Measurements from ENCODE around the gene ANGPTL2. TPM values are rescaled to one million over a fixed set of nuclear protein-coding genes. Genes with fewer than 3 reads are reported as not detected.

ANGPTL2 gene
- total RNA-seq, 2 experiments from 2014 or later: not detected

DNA sequence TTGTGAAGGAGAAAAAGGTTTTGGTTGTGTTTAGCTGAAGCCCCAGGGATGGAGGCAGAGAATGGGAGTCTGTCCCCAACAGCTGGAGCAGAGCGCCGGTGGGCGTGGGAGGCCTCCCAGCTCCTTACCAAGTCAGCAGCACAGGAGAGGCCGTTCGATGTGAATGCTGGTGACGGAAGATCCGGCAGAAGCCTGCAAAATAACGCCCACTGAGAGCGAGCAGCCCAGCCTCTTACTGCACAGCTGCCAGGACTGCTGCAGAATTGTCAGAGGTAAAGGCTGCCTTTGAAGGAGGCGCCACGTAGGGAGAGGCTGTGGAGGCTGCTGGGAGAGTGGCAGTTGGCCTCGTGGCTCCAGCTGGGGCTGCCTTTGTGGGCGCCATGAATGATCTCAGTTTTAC, 26.2 kb downstream of the ANGPTL2 start:
- no peaks in the 10 kb centered on the region for H3K9me2 ChIP-seq (ENCODE audit: insufficient read depth, low read length)
- no peak overlapping the region for H3K27ac ChIP-seq (ENCODE audit: low read depth, low read length, poor library complexity, severe bottlenecking)
- ChIA-PET CTCF (ENCODE audit: unreplicated experiment) (no interaction called here), POLR2A (no interaction called here)
- no peaks in the 10 kb centered on the region for H3K4me1 ChIP-seq (ENCODE audit: insufficient read depth, low read length, poor library complexity, severe bottlenecking)
- H3K9me3 ChIP-seq (ENCODE audit: low read length): no peaks in the 10 kb centered on the region
- intact Hi-C loops (cut with micrococcal nuclease; ENCODE audit: unreplicated experiment): loop anchor here (10.0 kb wide), 1 partner anchor 99 kb away; no protein-coding TSS in a partner anchor
- BruUV-seq (replicated peaks): no TSS peak
- no peak for TF ChIP-seq EZH2phosphoT487 (IDR thresholded peaks at IDR 0.05; ENCODE audit: borderline replicate concordance, low read depth, low read length)
- TF ChIP-seq, protein P1, sequence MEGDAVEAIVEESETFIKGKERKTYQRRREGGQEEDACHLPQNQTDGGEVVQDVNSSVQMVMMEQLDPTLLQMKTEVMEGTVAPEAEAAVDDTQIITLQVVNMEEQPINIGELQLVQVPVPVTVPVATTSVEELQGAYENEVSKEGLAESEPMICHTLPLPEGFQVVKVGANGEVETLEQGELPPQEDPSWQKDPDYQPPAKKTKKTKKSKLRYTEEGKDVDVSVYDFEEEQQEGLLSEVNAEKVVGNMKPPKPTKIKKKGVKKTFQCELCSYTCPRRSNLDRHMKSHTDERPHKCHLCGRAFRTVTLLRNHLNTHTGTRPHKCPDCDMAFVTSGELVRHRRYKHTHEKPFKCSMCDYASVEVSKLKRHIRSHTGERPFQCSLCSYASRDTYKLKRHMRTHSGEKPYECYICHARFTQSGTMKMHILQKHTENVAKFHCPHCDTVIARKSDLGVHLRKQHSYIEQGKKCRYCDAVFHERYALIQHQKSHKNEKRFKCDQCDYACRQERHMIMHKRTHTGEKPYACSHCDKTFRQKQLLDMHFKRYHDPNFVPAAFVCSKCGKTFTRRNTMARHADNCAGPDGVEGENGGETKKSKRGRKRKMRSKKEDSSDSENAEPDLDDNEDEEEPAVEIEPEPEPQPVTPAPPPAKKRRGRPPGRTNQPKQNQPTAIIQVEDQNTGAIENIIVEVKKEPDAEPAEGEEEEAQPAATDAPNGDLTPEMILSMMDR (conservative IDR thresholded peaks at IDR 0.05; ENCODE audit: low read length): no peak
- no peak overlapping the region for H2AFZ ChIP-seq (ENCODE audit: low read length)
- H3K4me3 ChIP-seq (ENCODE audit: low read depth, low read length, poor library complexity, severe bottlenecking): no peak overlapping the region
- no peaks in the 10 kb centered on the region for H4K20me1 ChIP-seq (ENCODE audit: insufficient read depth, low read length)
- H3K36me3 ChIP-seq (ENCODE audit: insufficient read depth, low read length): no peaks in the 10 kb centered on the region
- no peaks in the 10 kb centered on the region for H3K79me2 ChIP-seq (ENCODE audit: insufficient read depth, low read depth, low read length)
- DNase-seq (ENCODE audit: low spot score): no peak
- no peak overlapping the region for H3K4me2 ChIP-seq (ENCODE audit: low read length)

DNA sequence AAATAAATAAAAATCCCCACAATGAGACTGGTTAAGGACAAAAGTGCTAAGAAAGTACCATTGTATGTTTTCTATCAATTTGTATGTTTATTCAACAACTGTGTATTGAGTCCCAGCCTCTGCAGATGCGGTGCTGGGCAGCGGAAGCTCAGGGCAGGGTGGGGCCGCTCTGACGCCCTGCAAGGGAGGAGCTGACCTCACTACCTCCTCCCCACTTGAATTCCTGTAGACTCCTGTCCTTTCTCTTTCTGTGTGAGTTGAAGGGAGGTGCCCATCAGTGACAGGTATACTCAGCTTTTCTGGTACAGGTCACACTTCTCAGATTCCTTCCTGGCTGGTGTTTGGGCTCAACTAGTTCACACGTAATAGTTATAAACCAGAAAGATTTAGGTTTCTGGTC, 27.0 kb downstream of the ANGPTL2 start:
- CTCF ChIA-PET (ENCODE audit: unreplicated experiment): no interaction called here
- intact Hi-C loops (cut with micrococcal nuclease; ENCODE audit: unreplicated experiment): loop anchor here (10.0 kb wide), 1 partner anchor 99 kb away; no protein-coding TSS in a partner anchor
- no peaks in the 10 kb centered on the region for H3K9me2 ChIP-seq (ENCODE audit: insufficient read depth, low read length)

More for the DNA sequence above, 27.0 kb downstream of the ANGPTL2 start:
- H3K4me2 ChIP-seq (ENCODE audit: low read length): no peak overlapping the region
- no peak overlapping the region for H2AFZ ChIP-seq (ENCODE audit: low read length)
- H3K27ac ChIP-seq (ENCODE audit: low read depth, low read length, poor library complexity, severe bottlenecking): no peak overlapping the region
- no peaks in the 10 kb centered on the region for H3K9me3 ChIP-seq (ENCODE audit: low read length)
- DNase-seq (ENCODE audit: low spot score): no peak
- POLR2A ChIA-PET: no interaction called here
- H3K4me3 ChIP-seq (ENCODE audit: low read depth, low read length, poor library complexity, severe bottlenecking): no peak overlapping the region
- H3K79me2 ChIP-seq (ENCODE audit: insufficient read depth, low read depth, low read length): no peaks in the 10 kb centered on the region
- no peaks in the 10 kb centered on the region for H3K36me3 ChIP-seq (ENCODE audit: insufficient read depth, low read length)
- no peaks in the 10 kb centered on the region for H3K4me1 ChIP-seq (ENCODE audit: insufficient read depth, low read length, poor library complexity, severe bottlenecking)
- TF ChIP-seq EZH2phosphoT487 (IDR thresholded peaks at IDR 0.05; ENCODE audit: borderline replicate concordance, low read depth, low read length): no peak
- TF ChIP-seq, protein P1 (conservative IDR thresholded peaks at IDR 0.05; ENCODE audit: low read length): no peak
- no peaks in the 10 kb centered on the region for H4K20me1 ChIP-seq (ENCODE audit: insufficient read depth, low read length)
- BruUV-seq (replicated peaks): no TSS peak
